Measurements from ENCODE around the gene COQ3. TPM values are rescaled to one million over a fixed set of nuclear protein-coding genes. Genes with fewer than 3 reads are reported as not detected.

Gene COQ3
- total and polyA plus RNA-seq, 7 donors, result 3.0 to 13.2 (median 7.9) TPM

- Histone ChIP-seq H3K9me3 (no peaks in the 10 kb centered on the region), H3K4me3 (no peak overlapping the region), H3K27ac (no peak overlapping the region), H3K4me1 (no peaks in the 10 kb centered on the region), H3K27me3 (no peaks in the 10 kb centered on the region), H3K36me3 (no peaks in the 10 kb centered on the region)
- DNase-seq, result no peak
- intact Hi-C loops (cut with DNase I), result no loop called here
- TF ChIP-seq POLR2AphosphoS5 (IDR thresholded peaks at IDR 0.05), result no peak
- TF ChIP-seq EP300 (IDR thresholded peaks at IDR 0.05), result no peak
- TF ChIP-seq CTCF (IDR thresholded peaks at IDR 0.05), result no peak
- no peak for TF ChIP-seq POLR2A (IDR thresholded peaks at IDR 0.05)
Observed at GRCh38 chr6:99369533-99369932, 24.5 kb downstream of the COQ3 start.

GRCh38 chr6:99366852-99367251 lies 27.1 kb downstream of the COQ3 start:
- no peaks in the 10 kb centered on the region for H3K27me3 ChIP-seq
- DNase-seq, result no peak
- H3K4me1 ChIP-seq, result no peaks in the 10 kb centered on the region
- WGBS, 2 donors, result 94 to 98% methylated on average over 2 of the region's 2 CpGs
- no peaks in the 10 kb centered on the region for H3K36me3 ChIP-seq
- no peaks in the 10 kb centered on the region for H3K9me3 ChIP-seq
- H3K27ac ChIP-seq, result no peak overlapping the region
- TF ChIP-seq POLR2AphosphoS5 (IDR thresholded peaks at IDR 0.05) (no peak), EP300 (IDR thresholded peaks at IDR 0.05) (no peak), CTCF (IDR thresholded peaks at IDR 0.05) (no peak), POLR2A (IDR thresholded peaks at IDR 0.05) (no peak)
- no peak overlapping the region for H3K4me3 ChIP-seq
- intact Hi-C loops (cut with DNase I), result no loop called here

GRCh38 chr6:99364026-99364425 lies 30.0 kb downstream of the COQ3 start:
- Histone ChIP-seq H3K27me3 (no peaks in the 10 kb centered on the region), H3K36me3 (no peaks in the 10 kb centered on the region), H3K9me3 (no peaks in the 10 kb centered on the region), H3K4me1 (no peaks in the 10 kb centered on the region), H3K4me3 (no peak overlapping the region), H3K27ac (no peak overlapping the region)
- WGBS, 2 donors, result 80 to 84% methylated on average over 5 of the region's 5 CpGs
- TF ChIP-seq POLR2AphosphoS5 (IDR thresholded peaks at IDR 0.05) (no peak), EP300 (IDR thresholded peaks at IDR 0.05) (no peak), POLR2A (IDR thresholded peaks at IDR 0.05) (no peak), CTCF (IDR thresholded peaks at IDR 0.05) (no peak)
- no peak for DNase-seq
- intact Hi-C loops (cut with DNase I), result no loop called here

GRCh38 chr6:99362678-99363268 lies 31.2 kb downstream of the COQ3 start:
- WGBS, 2 donors, result 89 to 91% methylated on average over 1 of the region's 1 CpG
- no peaks in the 10 kb centered on the region for H3K36me3 ChIP-seq
- no peaks in the 10 kb centered on the region for H3K9me3 ChIP-seq
- H3K4me1 ChIP-seq, result no peaks in the 10 kb centered on the region
- no peak for DNase-seq
- intact Hi-C loops (cut with DNase I), result no loop called here
- TF ChIP-seq CTCF (IDR thresholded peaks at IDR 0.05) (no peak), EP300 (IDR thresholded peaks at IDR 0.05) (no peak)
- H3K27ac ChIP-seq, result no peak overlapping the region
- H3K27me3 ChIP-seq, result no peaks in the 10 kb centered on the region
- no peak overlapping the region for H3K4me3 ChIP-seq

GRCh38 chr6:99359800-99360199 lies 34.2 kb downstream of the COQ3 start:
- Histone ChIP-seq H3K27ac (no peak overlapping the region), H3K9me3 (no peaks in the 10 kb centered on the region), H3K36me3 (no peaks in the 10 kb centered on the region), H3K4me1 (no peaks in the 10 kb centered on the region), H3K4me3 (no peak overlapping the region), H3K27me3 (no peaks in the 10 kb centered on the region)
- WGBS, 2 donors, result 71 to 84% methylated on average over 1 of the region's 1 CpG
- TF ChIP-seq POLR2AphosphoS5 (IDR thresholded peaks at IDR 0.05) (no peak), EP300 (IDR thresholded peaks at IDR 0.05) (no peak), CTCF (IDR thresholded peaks at IDR 0.05) (no peak), POLR2A (IDR thresholded peaks at IDR 0.05) (no peak)
- intact Hi-C loops (cut with DNase I), result no loop called here
- no peak for DNase-seq
